Measurements from ENCODE around the gene CDH23. TPM values are rescaled to one million over a fixed set of nuclear protein-coding genes. Genes with fewer than 3 reads are reported as not detected.

CDH23 gene
- total and polyA plus RNA-seq, 10 donors: 2.0 to 19.9 (median 11.0) TPM

- Histone ChIP-seq H3K27ac (no peak overlapping the region), H3K4me3 (no peak overlapping the region), H3K4me1 (no peaks in the 10 kb centered on the region), H3K36me3 (no peaks in the 10 kb centered on the region), H3K9me3 (peaks cover 0 to 36% (median 21%) of the 10 kb centered on the region in 8 donors), H3K27me3 (replicated peaks in 1 of 7) (peaks cover 0 to 6% (median 0%) of the 10 kb centered on the region in 7 donors)
- 63 to 82% (median 72%) methylated on average over 1 of the region's 1 CpG for WGBS, 5 donors
- no peak for TF ChIP-seq POLR2AphosphoS5 (IDR thresholded peaks at IDR 0.05)
- TF ChIP-seq, protein P1, sequence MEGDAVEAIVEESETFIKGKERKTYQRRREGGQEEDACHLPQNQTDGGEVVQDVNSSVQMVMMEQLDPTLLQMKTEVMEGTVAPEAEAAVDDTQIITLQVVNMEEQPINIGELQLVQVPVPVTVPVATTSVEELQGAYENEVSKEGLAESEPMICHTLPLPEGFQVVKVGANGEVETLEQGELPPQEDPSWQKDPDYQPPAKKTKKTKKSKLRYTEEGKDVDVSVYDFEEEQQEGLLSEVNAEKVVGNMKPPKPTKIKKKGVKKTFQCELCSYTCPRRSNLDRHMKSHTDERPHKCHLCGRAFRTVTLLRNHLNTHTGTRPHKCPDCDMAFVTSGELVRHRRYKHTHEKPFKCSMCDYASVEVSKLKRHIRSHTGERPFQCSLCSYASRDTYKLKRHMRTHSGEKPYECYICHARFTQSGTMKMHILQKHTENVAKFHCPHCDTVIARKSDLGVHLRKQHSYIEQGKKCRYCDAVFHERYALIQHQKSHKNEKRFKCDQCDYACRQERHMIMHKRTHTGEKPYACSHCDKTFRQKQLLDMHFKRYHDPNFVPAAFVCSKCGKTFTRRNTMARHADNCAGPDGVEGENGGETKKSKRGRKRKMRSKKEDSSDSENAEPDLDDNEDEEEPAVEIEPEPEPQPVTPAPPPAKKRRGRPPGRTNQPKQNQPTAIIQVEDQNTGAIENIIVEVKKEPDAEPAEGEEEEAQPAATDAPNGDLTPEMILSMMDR (IDR thresholded peaks at IDR 0.05 in 8 of 11, conservative IDR thresholded peaks at IDR 0.05 in 3 of 11): no peak
- no peak for TF ChIP-seq POLR2A (IDR thresholded peaks at IDR 0.05)
- no peak for DNase-seq
- intact Hi-C loops (cut with DNase I; ENCODE audit: low total_unique reads): no loop called here
Measured at GRCh38 chr10:71414359-71414758, 17.6 kb downstream of the CDH23 start.

- no peak for DNase-seq
- intact Hi-C loops (cut with DNase I; ENCODE audit: low total_unique reads): no loop called here
- Histone ChIP-seq H3K4me3 (no peak overlapping the region), H3K27me3 (replicated peaks in 1 of 7) (peaks cover 0 to 27% (median 0%) of the 10 kb centered on the region in 7 donors), H3K36me3 (no peaks in the 10 kb centered on the region), H3K9me3 (peaks cover 0 to 12% (median 0%) of the 10 kb centered on the region in 8 donors), H3K27ac (no peak overlapping the region), H3K4me1 (no peaks in the 10 kb centered on the region)
- TF ChIP-seq, protein P1 (IDR thresholded peaks at IDR 0.05 in 8 of 11, conservative IDR thresholded peaks at IDR 0.05 in 3 of 11): no peak
- no peak for TF ChIP-seq POLR2A (IDR thresholded peaks at IDR 0.05)
- TF ChIP-seq POLR2AphosphoS5 (IDR thresholded peaks at IDR 0.05): no peak
Measured at GRCh38 chr10:71419002-71419540, 22.4 kb downstream of the CDH23 start.

- DNase-seq: no peak
- H3K27me3 ChIP-seq (replicated peaks in 1 of 7): peaks cover 0 to 29% (median 0%) of the 10 kb centered on the region in 7 donors
- no peak for TF ChIP-seq POLR2A (IDR thresholded peaks at IDR 0.05)
- no peak for TF ChIP-seq POLR2AphosphoS5 (IDR thresholded peaks at IDR 0.05)
- H3K9me3 ChIP-seq: peaks cover 0 to 12% (median 0%) of the 10 kb centered on the region in 8 donors
- no peaks in the 10 kb centered on the region for H3K36me3 ChIP-seq
- WGBS, 5 donors: 73 to 86% (median 84%) methylated on average over 2 of the region's 2 CpGs
- intact Hi-C loops (cut with DNase I; ENCODE audit: low total_unique reads): no loop called here
- H3K27ac ChIP-seq: no peak overlapping the region
- no peaks in the 10 kb centered on the region for H3K4me1 ChIP-seq
- H3K4me3 ChIP-seq: no peak overlapping the region
Measured at GRCh38 chr10:71419750-71420149, 23.0 kb downstream of the CDH23 start.

DNA sequence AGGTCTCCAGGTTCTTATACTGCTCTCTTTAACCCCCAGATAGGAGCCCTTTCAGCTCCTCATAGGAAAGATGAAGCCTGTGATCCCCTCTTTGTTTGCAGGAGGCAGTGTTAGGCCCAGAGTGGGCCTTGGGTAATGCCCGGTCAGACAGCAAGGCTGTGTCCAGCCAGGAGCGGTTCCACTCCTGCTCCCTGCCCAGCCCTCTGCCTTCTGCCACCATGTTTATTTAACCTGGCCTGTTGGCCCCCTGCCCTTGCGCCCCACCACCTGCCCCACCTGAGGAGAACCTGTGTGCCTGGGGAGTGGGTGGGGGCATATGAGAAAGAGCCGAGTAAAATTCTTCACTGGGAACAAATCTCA, 24.3 kb downstream of the CDH23 start:
- Histone ChIP-seq H3K4me1 (no peaks in the 10 kb centered on the region), H3K27me3 (replicated peaks in 1 of 7) (peaks cover 0 to 29% (median 0%) of the 10 kb centered on the region in 7 donors), H3K9me3 (peaks cover 0 to 12% (median 0%) of the 10 kb centered on the region in 8 donors), H3K4me3 (no peak overlapping the region), H3K27ac (no peak overlapping the region), H3K36me3 (no peaks in the 10 kb centered on the region)
- intact Hi-C loops (cut with DNase I; ENCODE audit: low total_unique reads): no loop called here
- WGBS, 5 donors: 93 to 97% (median 93%) methylated on average over 4 of the region's 4 CpGs
- TF ChIP-seq, protein P1 (IDR thresholded peaks at IDR 0.05 in 8 of 11, conservative IDR thresholded peaks at IDR 0.05 in 3 of 11): no peak
- TF ChIP-seq POLR2A (IDR thresholded peaks at IDR 0.05): no peak
- no peak for DNase-seq

GRCh38 chr10:71423250-71423649, 26.5 kb downstream of the CDH23 start:
- H3K4me1 ChIP-seq: no peaks in the 10 kb centered on the region
- peak; percentile 31 for DNase-seq

More at GRCh38 chr10:71423250-71423649, 26.5 kb downstream of the CDH23 start:
- Histone ChIP-seq H3K4me3 (no peak overlapping the region), H3K9me3 (peaks cover 0 to 3% (median 0%) of the 10 kb centered on the region in 8 donors), H3K27me3 (replicated peaks in 1 of 7) (peaks cover 0 to 23% (median 0%) of the 10 kb centered on the region in 7 donors), H3K36me3 (no peaks in the 10 kb centered on the region), H3K27ac (no peak overlapping the region)
- no peak for TF ChIP-seq POLR2A (IDR thresholded peaks at IDR 0.05)
- TF ChIP-seq, protein P1 (IDR thresholded peaks at IDR 0.05 in 8 of 11, conservative IDR thresholded peaks at IDR 0.05 in 3 of 11): no peak
- TF ChIP-seq POLR2AphosphoS5 (IDR thresholded peaks at IDR 0.05): no peak
- intact Hi-C loops (cut with DNase I; ENCODE audit: low total_unique reads): no loop called here
